GM10248 (cell line): ENCODE results near the gene CD24.

ENCODE experiments used
- CTCF ChIA-PET: fragments of 300-600 bp; sonication (Branson Sonifier 250); formaldehyde crosslinking; extraction: SDS; loops from one replicate; lab custom pipeline; 2021; ENCODE audit warnings: antibody characterized with exemption; lab: Yijun Ruan, JAX
- POLR2A ChIA-PET: fragments of 350-650 bp; sonication (Branson Sonifier 250); formaldehyde crosslinking; extraction: SDS; loops from one replicate; lab custom pipeline; 2020; ENCODE audit warnings: antibody characterized with exemption; lab: Yijun Ruan, JAX
- DNase-seq: peaks from one replicate; pipeline ENCODE4 v3.0.0; 2012; ENCODE audit errors: extremely low spot score
- TF ChIP-seq, protein P1 (sequence below): IDR thresholded peaks from 2 replicates; pipeline ENCODE4 v1.5.1; 2012; ENCODE audit warnings: mild to moderate bottlenecking, low read depth; ENCODE audit errors: extremely low read depth, missing control alignments, control extremely low read depth

The CD24 gene

DNA sequence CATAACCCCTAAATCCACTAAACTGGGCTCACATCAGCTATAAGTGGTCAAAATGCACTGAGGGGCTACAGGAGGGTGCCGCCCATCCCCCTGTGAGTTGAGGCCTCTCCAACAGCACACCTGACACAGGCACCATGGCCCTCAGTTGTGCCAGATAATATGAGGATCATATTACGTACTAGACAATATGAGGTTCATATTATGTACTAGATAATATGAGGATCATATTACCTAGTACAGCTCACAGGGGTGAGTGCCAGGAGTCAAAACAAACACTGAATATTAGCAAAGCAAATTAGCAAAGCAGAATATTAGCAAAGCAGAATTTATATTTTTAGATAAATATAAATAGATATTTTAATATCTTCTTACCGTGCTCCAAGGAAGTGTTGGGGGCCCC, 35.3 kb downstream of the CD24 start:
- ChIA-PET CTCF (interaction anchor here (1.1 kb wide), 1 partner anchor 331 kb away, joined by 3 read pairs; no protein-coding TSS in a partner anchor), POLR2A (no interaction called here)
- no peak for DNase-seq
- TF ChIP-seq, protein P1, sequence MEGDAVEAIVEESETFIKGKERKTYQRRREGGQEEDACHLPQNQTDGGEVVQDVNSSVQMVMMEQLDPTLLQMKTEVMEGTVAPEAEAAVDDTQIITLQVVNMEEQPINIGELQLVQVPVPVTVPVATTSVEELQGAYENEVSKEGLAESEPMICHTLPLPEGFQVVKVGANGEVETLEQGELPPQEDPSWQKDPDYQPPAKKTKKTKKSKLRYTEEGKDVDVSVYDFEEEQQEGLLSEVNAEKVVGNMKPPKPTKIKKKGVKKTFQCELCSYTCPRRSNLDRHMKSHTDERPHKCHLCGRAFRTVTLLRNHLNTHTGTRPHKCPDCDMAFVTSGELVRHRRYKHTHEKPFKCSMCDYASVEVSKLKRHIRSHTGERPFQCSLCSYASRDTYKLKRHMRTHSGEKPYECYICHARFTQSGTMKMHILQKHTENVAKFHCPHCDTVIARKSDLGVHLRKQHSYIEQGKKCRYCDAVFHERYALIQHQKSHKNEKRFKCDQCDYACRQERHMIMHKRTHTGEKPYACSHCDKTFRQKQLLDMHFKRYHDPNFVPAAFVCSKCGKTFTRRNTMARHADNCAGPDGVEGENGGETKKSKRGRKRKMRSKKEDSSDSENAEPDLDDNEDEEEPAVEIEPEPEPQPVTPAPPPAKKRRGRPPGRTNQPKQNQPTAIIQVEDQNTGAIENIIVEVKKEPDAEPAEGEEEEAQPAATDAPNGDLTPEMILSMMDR, result no peak

DNA sequence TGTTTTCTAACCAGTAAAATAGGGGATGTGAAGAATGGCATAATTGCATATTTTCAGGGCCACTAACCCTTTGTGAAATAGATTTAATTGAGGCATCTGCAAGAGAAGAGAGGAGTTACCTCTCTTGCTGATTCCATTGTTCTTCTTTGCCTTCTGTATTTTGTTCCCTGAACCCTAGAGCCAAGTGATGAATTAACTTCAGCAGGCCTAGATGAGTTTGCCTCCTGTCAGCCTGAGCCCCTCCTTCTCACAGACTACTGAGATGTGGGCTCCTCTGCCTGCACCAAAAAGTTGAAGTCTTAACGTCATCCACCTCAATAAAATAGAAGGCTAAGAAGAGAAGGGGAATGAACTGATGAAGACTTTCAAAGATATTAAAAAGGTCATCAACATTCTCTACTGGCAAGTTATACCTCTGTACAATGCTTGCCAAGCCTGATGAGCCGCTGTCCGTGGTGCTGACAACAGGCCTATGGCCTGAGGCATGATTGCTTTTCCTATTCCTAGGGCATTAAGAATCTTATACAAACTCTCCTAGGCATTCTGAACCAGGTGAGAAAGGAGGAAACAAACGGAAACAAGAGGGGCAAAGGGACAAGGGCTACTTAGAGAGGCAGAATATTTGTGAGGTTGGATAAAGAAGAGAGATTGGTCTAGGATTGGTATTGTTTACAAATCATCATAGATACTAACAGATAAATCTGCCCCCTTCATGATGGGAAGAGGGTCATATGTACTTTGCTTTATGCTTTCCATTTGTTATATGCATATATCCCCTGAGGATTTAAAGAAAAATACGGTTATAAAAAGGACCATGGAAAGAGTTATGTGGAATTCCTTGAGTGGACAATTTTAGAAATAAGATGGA, 46.8 kb downstream of the CD24 start:
- DNase-seq, result peak; percentile 35
- ChIA-PET POLR2A (no interaction called here), CTCF (no interaction called here)
- TF ChIP-seq, protein P1, result no peak

DNA sequence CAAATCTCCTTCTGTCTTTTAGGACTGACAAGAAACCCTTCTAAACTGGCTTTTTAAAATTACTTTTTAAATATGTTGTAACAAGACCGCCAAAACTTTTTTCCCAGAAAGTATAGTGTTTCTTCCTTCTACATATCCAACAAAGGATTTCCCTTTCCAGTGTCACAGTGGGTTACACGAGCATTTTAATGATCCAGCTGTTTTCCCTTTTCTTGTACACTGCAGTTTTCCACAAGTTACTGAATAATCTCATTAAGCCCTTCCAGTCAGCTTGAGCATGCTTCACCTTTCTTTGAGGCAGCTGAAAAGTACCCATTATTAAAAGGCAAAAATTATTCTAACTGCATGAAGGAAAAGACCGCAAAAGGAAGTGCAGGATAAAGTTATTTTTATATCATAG, 48.6 kb downstream of the CD24 start:
- ChIA-PET POLR2A (no interaction called here), CTCF (no interaction called here)
- no peak for DNase-seq
- TF ChIP-seq, protein P1, result no peak

DNA sequence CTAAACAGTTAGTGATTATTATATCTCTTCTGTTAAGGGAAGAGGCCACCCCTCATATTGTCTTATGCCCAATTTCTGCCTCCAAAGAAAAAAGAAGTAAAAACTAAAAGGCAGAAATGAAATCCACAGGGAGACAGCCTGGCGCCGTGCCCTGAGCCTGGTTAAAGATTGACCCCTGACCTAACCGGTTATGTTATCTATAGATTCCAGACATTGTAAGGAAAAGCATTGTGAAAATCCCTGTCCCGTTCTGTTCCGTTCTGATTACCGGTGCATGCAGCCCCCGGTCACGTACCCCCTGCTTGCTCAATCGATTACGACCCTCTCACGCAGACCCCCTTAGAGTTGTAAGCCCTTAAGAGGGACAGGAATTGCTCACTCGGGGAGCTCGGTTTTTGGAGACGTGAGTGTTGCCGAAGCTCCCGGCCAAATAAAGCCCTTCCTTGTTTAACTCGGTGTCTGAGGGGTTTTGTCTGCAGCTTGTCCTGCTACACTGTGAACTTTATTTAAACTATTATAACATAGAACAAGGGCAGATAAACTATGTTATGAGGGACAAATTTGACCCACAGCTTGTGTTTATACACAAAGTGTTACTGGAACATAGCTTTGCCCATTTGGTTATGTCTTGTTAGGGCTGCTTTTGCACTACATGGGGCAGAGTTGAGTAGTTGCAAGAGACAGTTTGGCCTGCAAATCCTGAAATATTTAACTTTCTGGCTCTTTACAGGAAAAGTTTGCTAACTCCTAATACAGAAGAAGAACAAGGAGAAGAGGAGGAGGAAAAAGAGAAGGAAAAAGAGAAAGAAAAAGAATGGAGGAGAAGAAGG, 49.6 kb downstream of the CD24 start:
- POLR2A ChIA-PET, result no interaction called here
- CTCF ChIA-PET, result interaction anchor here (1.3 kb wide), 1 partner anchor 15 kb away, joined by 3 read pairs; no protein-coding TSS in a partner anchor
- no peak for DNase-seq
- TF ChIP-seq, protein P1, result no peak

DNA sequence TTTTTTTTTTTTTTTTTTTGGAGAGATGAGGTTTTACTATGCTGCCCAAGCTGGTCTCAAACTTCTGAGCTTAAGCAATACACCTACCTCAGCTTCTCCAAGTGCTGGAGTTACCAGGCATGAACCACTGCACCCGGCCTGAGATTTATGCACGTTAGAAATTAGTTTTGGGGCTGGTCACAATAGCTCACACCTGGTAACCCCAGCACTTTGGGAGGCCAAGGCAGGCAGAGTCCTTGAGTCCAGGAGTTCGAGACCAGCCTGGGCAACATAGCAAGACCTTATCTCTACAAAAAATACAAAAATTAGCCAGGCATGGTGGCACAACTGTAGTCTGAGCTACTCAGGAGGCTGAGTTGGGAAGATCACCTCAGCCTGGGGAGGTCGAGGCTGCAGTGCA, 51.9 kb downstream of the CD24 start:
- TF ChIP-seq, protein P1, result no peak
- ChIA-PET CTCF (no interaction called here), POLR2A (no interaction called here)
- DNase-seq, result no peak
